Subcutaneous adipose tissue (tissue), 4 donors: ENCODE results near the gene TLK1. TPM values are rescaled to one million over a fixed set of nuclear protein-coding genes. Genes with fewer than 3 reads are reported as not detected.

ENCODE experiments used
- CTCF ChIP-seq: fragments of 450-650 bp; IDR thresholded peaks from one replicate; pipeline ENCODE4 v1.5.1; 2016; ENCODE audit warnings: low read depth, mild to moderate bottlenecking, control low read depth, antibody characterized with exemption, moderate library complexity
- total RNA-seq, 4 donors: library from RNA; depleted of rRNA; stranded (reverse); fragments of >200 nt; gene quantifications; one replicate each; pipeline ENCODE4 v1.1.0, GENCODE V29; 2016

TLK1 gene
- total RNA-seq, 4 donors from 2014 or later, result 30.6 to 37.5 (median 34.4) TPM

GRCh38 chr2:171180229-171180930 lies 19.7 kb upstream of the TLK1 start:
- TF ChIP-seq CTCF, result no peak

GRCh38 chr2:171178993-171179392 lies 18.3 kb upstream of the TLK1 start:
- TF ChIP-seq CTCF, result no peak

- no peak for TF ChIP-seq CTCF
Measured at GRCh38 chr2:171176516-171176915, 15.8 kb upstream of the TLK1 start.

- TF ChIP-seq CTCF, result no peak
Measured at GRCh38 chr2:171174075-171174474, 13.4 kb upstream of the TLK1 start.

- TF ChIP-seq CTCF, result no peak
Measured at GRCh38 chr2:171173087-171173486, 12.4 kb upstream of the TLK1 start.

- TF ChIP-seq CTCF, result no peak
Measured at GRCh38 chr2:171171808-171172207, 11.1 kb upstream of the TLK1 start.

GRCh38 chr2:171169839-171170238 lies 9.1 kb upstream of the TLK1 start:
- no peak for TF ChIP-seq CTCF
